ENCODE data around the gene FBXO34.

GRCh38 chr14:55254581-55254980 lies 16.6 kb upstream of the FBXO34 start:
- TF ChIP-seq CTCF (IDR thresholded peaks at IDR 0.05), result no peak
- no peak for TF ChIP-seq POLR2AphosphoS5 (IDR thresholded peaks at IDR 0.05)

Measured in suprapubic skin (tissue), 3 donors.